NCI-H2081 treated with DMSO at 0.1 percent for 48 hours (cell line): ENCODE results near the gene NFRKB.

Experiments used
- DNase-seq: peaks from one replicate; lab custom pipeline; 2025; lab: John Stamatoyannopoulos, UW

Gene NFRKB

DNA sequence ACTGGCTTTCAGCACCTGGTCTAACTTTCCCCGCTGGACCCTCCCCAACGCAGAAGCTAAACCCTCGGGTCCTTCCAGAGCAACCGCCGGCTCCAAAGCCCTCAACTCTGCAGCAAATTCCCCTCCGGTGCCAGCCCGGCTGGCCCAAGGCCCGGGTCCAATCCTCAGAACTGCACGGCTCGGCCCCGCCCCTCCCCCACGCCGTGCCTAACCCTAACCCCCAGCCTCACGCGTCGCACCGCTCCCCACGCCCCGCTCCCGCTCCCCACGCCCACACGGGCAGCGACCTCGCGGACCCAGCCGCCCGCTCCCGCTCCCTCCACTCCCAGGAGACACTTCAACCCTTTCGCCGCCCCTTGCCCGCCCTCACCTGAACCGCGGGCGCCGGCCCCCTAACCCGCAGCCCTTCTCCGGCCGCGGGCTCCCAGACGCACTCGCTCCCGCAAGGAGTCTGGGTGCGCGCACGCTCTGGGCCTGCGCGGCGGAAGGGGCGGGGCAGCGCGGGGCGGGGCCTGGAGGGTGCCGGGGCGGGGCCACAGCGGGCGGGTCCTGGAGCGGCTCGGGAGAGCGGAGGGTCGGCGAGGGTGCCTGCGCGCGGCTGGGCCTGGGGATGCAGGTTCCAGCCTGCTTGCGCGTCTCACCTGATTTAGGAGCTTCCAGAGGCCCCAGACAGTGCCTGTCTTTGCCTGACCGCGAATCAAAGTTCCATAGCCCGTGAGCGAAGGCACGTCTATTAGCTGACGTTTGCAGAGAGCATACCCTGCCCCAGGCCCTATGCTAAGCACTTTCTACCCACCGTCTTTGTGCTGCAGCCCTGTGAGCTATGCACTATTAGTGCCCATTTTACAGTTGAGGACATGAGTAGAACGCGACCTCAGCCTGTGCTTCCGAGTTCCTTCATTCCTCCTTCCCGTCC is at the start of gene NFRKB:
TSS of gene NFRKB (minus strand) at position 453 of the 916 bp plus-strand sequence. CDS start 2,729 bp downstream, outside the sequence.
- DNase-seq, result peak; percentile 64

DNA sequence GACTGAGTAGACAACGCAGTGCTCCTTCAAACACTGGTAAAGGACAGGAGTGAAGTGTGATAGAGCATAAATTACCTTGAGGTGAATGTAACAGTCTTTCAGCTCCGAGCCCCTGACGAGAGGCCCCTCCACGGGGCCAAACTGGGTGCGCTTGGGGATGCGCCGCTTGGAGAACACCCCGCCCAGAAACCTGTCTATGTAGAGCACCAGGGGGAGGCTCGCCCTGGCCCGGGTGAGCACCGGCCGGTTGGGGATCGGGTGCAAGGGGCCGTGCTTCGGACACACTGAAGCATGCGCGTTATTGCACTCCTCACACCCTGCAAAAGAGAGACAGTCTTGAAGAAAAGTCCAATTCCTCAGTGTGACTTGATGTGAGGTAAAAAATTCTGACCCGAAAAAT is 49.3 kb upstream of the NFRKB start:
- DNase-seq, result no peak

DNA sequence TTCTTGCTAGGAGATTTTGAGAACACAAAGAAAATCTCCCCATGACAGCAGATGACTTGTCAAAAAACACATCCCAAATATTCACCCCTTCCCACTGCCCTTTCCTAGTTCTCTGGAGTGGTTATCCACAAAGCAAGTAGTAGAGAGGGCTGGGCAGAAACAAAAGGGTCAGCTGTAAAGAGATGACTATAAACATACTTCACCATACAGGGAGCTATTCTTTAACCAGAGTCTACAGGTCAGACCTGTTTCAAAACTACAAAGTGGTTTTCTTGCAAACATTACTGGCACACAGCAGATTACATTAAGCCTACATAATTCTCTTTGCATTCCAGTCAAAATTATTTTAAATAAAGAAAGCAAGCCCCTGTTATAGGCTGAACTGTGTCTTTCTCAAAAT is 47.7 kb upstream of the NFRKB start:
- no peak for DNase-seq

DNA sequence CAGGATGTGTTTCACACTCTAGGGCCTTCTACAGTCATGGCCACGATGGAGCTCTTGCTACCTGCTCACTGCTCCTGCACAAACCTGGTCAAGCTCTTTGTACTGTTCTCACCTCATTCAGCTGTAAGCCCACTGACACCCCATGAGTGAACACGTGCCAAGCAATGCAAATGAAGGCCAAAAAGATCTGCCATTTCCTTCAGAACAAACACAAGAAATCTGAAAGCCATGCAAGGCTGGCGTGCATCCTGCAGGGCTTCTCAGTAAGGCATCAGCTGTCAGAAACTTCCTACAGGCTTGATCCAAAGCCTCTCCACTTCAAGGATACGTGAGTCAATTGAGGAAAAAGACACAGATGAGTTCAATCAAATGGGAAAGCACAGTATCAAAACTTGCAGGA is 44.1 kb upstream of the NFRKB start:
- DNase-seq, result no peak

DNA sequence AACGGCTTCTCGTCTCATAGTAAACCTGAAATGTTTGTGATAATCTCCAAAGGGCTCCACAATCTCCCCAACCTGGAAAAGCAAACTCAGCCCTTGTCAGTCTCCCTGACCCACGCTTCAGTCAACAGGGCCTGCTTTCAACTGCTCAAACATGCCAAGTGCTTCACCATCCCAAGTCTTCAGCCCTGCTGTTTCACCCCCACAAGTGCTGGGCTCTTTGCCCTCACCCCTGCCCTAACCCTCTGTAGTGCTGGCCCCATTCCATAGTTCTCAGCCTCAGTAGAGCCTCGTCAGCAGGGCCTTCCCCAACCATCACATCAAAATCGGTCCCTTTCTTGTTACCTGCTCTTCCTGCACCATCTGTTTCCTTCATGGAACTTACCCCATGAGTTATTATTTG is 43.4 kb upstream of the NFRKB start:
- no peak for DNase-seq

DNA sequence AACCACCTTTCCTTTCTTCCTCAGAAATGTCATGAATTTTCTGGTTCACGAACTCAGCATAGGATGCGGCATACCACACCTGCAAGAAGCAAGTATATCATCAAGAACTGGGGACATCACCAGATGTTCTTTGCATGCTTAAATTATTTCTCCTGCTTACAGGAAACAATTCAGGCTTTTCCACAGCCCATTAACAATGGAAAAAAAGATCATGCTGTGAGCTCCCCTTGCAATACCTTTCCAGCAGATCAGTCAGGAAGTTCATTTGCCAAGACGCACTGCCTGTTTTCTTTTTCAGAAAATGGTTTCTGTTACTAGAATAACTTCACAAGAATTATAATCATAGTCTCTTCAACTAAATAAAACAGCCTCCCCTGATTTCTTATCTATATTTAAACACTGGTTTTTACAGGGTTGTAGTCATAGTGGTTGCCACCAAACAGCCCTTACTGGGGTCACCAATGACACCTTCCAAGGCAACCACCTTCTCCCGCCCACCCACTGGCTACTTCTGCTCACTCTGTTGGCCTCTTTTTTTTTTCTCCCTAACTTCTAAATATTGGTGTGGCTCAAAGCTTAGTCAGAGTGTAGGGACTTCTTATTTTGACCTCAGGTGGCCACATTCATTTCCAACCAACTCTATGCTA is 42.3 kb upstream of the NFRKB start:
- no peak for DNase-seq

DNA sequence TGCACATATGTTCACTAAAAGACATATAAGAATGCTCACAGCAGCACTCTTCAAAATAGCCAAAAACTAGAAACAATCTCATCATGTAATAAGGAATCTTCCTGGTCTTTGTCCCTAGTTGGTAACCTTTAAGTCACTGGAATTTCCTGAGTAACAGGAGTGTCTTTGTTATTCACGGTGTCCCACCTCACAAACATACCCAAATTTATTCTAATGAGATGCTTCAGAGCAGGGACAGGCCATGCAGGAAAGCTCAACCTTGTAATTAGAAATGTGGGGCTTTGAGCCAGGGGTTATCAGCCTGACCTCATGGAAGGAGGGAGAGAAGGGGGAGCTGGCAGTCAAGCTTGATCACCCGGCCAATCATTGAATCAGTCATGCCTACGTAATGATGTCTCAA is 40.3 kb upstream of the NFRKB start:
- DNase-seq, result no peak

DNA sequence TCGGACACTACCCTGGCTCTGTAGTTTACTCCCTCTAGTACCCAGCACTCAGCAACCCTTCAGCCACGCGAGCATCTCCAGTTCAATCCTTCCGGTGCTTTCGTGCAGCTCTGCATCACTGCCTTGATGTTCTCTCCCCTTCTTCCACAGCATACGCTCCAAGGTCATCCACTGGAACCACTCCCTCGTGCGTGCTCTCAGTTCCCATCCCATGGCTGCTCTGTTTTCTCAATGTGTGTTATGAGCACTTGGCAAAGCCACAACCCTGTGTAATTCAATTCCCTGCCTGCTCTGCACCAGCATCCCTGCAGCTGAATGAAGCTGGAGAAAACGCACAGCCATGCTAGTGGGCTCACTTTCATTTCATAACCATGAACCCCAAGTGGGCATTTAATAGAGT is 38.5 kb upstream of the NFRKB start:
- no peak for DNase-seq

DNA sequence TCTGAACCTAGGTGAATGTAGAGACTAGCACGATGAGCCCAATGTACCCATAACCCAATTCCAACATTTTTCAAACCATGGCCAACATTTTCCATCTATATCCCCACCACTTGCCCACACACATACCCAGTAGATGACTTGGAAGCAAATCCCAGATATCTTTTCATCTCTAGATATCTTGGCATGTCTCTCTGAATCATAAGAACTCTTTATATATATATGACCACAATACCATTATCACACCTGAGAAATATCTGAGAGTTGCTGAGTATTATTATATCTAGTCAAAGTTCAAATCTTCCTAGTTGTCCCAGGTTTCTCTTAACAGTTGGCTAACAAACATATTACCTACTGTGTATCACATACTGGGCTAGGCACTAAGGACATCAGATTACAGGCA is 37.9 kb upstream of the NFRKB start:
- no peak for DNase-seq

DNA sequence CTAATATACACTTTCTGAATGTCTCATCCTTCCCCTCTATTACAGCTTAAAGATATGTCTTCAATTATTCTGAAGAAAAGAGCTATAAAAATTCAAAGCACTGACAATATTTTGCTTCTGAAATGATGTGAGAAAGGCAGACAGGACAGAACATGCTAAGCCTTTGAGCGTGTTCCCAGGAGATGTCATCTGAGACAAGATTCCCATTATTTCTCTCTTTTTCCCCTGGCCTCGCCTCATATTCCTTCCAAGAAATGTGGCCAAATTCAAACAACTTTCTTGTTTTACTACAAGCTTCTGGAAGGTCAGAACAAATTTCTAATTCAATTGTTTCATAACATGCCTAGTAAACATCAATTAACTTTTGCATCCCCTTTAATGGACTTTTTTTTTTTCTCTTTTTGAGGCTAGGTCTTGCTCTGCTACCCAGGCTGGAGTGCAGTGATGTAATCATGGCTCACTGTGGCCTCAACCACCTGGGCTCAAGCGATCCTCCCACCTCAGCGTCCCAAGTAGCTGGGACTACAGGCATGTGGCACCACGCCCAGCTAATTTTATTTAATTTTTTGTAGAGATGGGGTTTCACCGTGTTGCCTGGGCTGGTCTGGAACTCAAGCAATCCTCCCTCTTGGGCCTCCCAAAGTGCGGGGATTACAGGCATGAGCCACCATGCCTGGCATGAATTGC is 37.1 kb upstream of the NFRKB start:
- no peak for DNase-seq

DNA sequence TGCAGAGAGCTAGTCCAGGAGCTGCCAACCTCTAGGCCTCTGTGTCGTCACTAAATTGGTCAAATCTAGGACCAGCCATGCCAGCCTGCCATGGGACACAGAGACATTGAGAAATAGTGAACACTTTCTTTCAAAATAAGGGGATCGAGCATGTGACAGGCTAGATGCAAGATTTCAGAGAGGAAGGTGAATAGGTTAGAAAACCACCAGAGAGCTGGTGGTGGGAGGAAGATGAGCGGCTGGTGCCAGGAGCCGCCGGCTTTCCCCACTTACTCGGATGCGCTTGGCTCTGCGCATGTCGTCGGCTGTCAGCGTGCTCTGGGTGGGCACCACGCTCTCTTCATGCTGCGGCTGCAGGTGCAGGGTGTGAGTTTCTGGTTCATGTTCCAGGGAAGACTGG is 35.4 kb upstream of the NFRKB start:
- no peak for DNase-seq

DNA sequence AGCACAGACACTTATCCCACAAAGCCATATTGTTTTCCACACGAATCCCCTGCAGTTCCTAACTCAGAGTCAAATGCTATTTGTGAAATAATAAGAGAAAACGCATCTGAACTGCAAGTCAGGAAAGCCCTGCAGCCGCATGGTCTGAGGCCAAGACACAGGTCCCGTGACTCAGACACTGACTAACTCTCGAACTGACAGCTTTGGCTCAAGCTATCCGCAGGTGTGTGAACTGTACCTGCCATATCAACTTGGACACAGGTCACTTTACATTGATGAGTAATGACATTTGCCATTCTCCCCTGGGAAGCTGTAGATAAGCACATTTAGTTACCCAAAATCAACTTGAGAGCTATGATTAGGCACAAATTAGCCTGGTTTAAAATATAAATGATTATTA is 34.9 kb upstream of the NFRKB start:
- DNase-seq, result no peak

DNA sequence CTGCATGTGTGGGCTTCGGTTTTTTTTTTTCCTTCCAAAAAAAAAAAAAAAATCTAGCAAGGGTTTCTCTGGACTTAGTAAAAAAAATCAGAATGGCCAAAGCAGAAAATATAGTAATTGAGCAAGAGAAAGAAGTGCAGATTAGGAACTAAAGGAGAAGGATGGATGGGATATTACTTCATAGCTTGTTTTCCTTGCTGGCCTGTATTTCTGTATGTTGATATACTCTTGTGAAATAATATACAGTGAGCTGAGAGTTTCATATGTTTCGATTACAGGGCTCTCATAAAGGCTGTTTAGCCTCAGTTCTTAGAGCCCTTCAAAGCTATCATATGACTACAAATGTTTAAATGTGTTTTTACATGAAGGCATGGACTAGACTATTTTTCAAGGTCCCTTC is 34.3 kb upstream of the NFRKB start:
- DNase-seq, result no peak

DNA sequence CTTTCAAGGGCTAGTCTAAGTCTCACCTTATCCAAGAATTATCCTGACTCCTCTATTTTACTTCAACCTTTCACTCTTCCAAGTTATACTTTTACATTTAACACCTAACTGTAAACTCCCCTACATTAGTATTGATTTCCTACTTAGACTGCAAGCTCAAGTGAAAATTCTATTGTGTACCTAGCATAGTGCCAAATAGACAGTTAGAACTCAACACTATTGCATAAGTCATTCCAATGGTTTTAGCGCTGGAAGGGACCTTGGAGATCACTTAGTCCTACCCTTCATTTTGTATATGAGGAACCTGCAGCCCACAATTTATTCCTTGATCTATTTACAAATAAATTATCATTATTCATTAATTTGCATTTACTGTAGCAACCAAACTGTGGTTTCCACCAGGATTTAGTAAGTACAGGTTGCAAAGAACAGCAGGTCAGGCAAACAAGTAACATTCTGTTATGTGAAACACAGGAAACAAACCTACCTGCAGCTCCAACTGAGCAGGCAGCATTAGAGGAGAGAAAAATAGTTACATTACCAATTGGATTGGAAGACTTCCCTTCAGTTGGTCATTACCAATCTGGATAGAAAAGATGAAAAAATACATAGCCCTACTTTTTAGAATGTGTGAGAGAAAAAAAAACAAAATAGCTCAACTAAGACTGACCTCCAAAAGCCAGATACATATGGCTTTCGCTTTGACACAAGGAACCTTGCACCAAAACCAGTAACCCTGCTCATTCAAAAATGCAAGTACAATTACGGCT is 33.7 kb upstream of the NFRKB start:
- DNase-seq, result no peak

DNA sequence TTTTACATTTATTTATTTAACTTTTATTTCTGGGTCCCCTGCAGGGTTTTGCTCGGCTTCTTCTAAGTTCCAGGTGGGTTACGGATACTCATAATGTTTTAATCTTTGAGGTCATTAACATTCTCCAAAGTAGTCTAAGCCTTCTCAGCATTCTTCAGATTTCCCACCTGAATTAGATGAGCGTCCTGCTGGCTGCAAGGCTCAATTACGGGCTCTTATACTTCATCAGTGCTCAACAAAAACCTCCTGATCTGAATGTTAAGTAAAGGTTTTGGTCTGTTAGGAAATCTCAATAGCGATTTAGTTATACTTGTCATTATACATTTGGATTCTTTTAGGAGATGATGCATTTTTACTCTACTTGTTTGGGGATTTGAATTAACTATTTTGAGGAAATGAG is 27.3 kb upstream of the NFRKB start:
- no peak for DNase-seq

DNA sequence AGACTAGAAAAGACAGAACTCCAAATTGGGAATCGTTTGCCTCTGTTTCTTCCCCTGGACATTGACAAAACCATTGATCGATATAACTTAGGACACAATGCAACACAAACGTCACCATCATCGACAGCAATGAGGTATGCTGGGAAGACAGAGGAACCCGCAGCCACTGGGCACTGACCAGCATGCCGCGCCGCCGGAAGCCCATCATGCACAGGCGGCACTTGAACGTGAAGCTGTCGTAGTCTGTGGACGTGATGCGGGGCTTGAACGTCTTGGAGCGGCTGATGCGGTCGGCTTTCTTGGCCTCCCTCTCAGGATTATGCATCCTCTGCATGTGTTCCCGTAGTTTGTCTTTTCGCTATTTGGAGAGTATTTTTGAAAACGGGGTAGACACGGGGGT is 23.0 kb upstream of the NFRKB start:
- no peak for DNase-seq

DNA sequence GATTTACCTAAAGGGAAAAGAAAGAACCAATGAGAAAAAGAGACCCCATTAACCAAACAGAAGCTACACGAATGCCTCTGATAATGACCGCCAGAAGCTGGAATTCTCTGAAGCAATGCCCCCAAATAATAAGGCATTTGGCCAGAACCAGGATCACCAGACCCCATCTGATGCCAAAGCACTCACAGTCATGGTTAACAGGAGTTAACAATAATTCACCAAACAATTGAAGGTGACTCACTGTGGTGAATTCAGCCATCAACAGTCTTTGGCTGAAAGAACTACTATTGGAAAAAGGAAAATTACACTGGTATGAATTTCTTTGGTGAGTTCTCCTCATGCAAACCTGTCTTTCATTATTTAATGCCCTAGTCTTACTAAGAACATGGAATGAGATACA is 21.9 kb upstream of the NFRKB start:
- DNase-seq, result no peak

DNA sequence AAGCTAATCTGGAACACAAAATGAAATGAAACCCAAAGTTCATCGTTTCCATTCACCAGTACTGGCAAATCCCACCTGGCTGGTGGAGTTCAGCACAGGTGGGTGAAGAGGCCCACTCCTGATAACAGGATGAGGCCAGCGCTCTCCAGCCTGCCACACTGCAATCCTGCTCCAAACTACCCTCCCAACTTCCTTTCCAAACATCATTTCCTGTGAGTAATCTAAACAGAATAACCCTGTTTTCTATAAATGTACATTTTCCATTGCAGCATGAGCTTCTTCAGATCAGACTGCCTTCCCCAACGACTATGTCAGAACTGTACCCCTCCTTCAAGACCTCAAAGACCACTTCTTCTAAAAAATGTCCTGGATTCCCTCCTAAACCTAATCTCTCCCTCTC is 15.9 kb upstream of the NFRKB start:
- no peak for DNase-seq

DNA sequence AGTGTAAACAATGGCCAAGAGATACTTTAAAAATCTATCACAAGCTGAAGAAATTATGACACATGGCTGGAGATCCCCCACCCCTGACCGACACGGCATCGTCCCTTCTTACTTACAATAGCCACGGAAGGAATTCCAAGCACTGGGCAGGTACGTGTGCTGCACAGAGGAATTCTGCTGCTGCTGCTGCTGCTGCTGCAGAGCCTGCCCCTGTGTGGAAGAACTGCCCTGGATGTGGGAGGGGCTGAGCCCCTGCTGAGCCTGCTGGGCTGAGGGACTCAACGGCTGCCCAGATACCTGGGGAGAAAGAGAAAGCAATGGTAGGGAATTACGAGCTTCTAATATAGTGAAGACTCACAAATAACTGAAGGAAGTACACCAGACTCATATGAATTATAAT is 15.0 kb upstream of the NFRKB start:
- no peak for DNase-seq

DNA sequence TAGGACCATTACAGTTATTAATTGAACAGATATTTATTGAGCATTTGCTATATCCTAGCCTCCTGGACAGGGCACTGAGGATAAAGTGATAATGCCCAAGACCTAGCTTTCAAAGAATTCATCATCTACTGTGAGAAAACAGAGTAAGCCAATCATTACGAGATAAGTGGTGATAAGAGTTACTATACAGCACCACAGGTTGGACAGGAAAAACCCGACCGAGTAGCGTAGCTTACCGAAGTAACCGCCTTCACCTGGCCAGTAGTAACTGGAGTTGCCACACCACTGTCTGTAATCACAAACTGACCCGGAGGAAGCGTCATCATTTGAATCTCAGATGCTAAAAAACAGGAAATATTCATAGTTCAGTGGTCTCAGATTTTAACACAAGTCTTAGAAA is 10.0 kb upstream of the NFRKB start:
- DNase-seq, result no peak

DNA sequence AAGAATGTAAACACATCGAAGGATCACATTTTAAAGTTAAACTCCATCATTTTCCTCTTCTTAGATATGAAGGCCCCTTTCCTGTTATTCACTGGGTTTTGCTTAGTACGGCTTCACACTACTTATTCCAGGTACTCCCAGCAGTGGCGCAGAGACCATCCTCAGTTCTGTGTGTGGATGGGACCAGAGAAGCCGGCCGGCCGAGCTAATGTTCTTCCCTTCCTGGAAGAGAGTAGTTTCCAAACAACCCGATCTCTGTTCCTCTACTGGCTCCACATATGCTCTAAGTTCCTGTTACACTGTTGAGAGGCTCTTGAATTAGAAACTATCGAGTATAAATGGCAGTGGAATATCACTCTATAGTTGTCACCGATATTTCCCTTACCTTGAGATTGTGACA is 684 bp upstream of the NFRKB start:
- no peak for DNase-seq
